GM19043 (cell line): ENCODE measurements around the gene DNMT3L.

Experiments used
- ATAC-seq: cut with Tn5 transposase; IDR thresholded peaks from one replicate; pipeline ENCODE4 v1.9.1; 2021; ENCODE audit warnings: low read depth; ENCODE audit not compliant: unreplicated experiment

Gene DNMT3L

GRCh38 chr21:44282370-44282769 is 20.7 kb upstream of the DNMT3L start:
- no peak for ATAC-seq

GRCh38 chr21:44281801-44282200 is 20.1 kb upstream of the DNMT3L start:
- no peak for ATAC-seq

GRCh38 chr21:44279354-44280260 is 17.9 kb upstream of the DNMT3L start:
- ATAC-seq: no peak

GRCh38 chr21:44275041-44275440 is 13.3 kb upstream of the DNMT3L start:
- ATAC-seq: no peak

GRCh38 chr21:44273046-44273445 is 11.3 kb upstream of the DNMT3L start:
- ATAC-seq: no peak

- ATAC-seq: no peak
Observed at GRCh38 chr21:44272284-44272858, 10.7 kb upstream of the DNMT3L start.

GRCh38 chr21:44271558-44272283 is 10.0 kb upstream of the DNMT3L start:
- no peak for ATAC-seq

- ATAC-seq: no peak
Observed at GRCh38 chr21:44269090-44269489, 7.4 kb upstream of the DNMT3L start.

- ATAC-seq: no peak
Observed at GRCh38 chr21:44267655-44268142, 6.0 kb upstream of the DNMT3L start.

- no peak for ATAC-seq
Observed at GRCh38 chr21:44265734-44266270, 4.1 kb upstream of the DNMT3L start.

- ATAC-seq: no peak
Observed at GRCh38 chr21:44263768-44264167, 2.1 kb upstream of the DNMT3L start.

- no peak for ATAC-seq
Observed at GRCh38 chr21:44263221-44263760, 1.6 kb upstream of the DNMT3L start.

GRCh38 chr21:44262338-44263056 is 800 bp upstream of the DNMT3L start:
- ATAC-seq: no peak

GRCh38 chr21:44260791-44261631 is 686 bp downstream of the DNMT3L start:
- no peak for ATAC-seq

GRCh38 chr21:44260066-44260465 is 1.6 kb downstream of the DNMT3L start:
- ATAC-seq: no peak

GRCh38 chr21:44259082-44259705 is 2.5 kb downstream of the DNMT3L start:
- no peak for ATAC-seq

GRCh38 chr21:44258056-44258725 is 3.5 kb downstream of the DNMT3L start:
- ATAC-seq: no peak

- no peak for ATAC-seq
Observed at GRCh38 chr21:44255511-44255981, 6.2 kb downstream of the DNMT3L start.
